ENCODE measurements around the gene GSK3B. TPM values are rescaled to one million over a fixed set of nuclear protein-coding genes. Genes with fewer than 3 reads are reported as not detected.

GSK3B gene
- total RNA-seq, 1 donor from 2014 or later: 65.4 TPM

DNA sequence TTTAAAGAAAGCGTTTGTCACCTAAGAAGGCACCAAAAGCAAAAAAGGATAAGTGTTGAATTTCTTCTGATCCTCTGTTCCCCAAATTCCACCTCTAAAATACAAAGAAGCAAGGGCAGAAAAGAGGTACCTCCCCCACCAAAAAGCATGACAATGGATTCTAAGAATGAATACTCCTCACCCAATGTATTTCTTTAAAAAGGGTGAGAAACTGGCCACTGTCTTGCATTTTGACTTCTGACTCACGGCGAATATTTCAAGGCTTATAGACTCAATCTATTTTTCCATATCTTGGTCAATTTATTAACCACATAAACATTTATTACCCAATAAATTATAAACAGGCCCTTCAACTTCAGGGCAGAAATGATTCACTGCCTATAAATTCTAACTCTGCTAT lies 181.2 kb downstream of the GSK3B start:
- no peak for DNase-seq (ENCODE audit: low spot score in 2 of 2, unreplicated experiment in 2 of 2)
- H3K27me3 Mint-ChIP-seq (ENCODE audit: low read depth): no peaks in the 10 kb centered on the region
- H3K4me1 Mint-ChIP-seq: peaks cover 42% of the 10 kb centered on the region
- peaks cover 35% of the 10 kb centered on the region for H3K36me3 Mint-ChIP-seq
- TF ChIP-seq, protein P1, sequence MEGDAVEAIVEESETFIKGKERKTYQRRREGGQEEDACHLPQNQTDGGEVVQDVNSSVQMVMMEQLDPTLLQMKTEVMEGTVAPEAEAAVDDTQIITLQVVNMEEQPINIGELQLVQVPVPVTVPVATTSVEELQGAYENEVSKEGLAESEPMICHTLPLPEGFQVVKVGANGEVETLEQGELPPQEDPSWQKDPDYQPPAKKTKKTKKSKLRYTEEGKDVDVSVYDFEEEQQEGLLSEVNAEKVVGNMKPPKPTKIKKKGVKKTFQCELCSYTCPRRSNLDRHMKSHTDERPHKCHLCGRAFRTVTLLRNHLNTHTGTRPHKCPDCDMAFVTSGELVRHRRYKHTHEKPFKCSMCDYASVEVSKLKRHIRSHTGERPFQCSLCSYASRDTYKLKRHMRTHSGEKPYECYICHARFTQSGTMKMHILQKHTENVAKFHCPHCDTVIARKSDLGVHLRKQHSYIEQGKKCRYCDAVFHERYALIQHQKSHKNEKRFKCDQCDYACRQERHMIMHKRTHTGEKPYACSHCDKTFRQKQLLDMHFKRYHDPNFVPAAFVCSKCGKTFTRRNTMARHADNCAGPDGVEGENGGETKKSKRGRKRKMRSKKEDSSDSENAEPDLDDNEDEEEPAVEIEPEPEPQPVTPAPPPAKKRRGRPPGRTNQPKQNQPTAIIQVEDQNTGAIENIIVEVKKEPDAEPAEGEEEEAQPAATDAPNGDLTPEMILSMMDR (IDR thresholded peaks at IDR 0.05; ENCODE audit: unreplicated experiment): no peak
- no peak overlapping the region for H3K4me3 Mint-ChIP-seq
- peaks cover 7% of the 10 kb centered on the region for H3K9me3 Mint-ChIP-seq
- H3K27ac Mint-ChIP-seq: peak overlapping the region; percentile 37

DNA sequence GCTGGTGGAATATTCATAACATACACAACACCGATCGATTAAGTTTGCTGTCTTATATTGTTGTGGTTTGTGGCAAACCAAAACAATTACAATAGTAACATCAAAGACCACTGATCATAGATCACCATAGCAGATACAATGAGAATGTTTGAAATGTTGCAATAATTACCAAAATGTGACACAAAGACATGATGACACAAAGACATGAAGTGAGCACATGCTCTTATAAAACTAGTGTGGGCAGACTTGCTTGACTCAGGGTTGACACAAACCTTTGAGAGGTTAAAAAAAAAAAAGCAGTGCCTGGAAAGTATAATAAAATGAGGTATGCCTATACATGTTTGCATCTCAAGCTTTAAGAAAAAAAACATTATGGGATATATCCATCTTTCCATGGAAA lies 182.0 kb downstream of the GSK3B start:
- H3K36me3 Mint-ChIP-seq: peaks cover 35% of the 10 kb centered on the region
- no peak for DNase-seq (ENCODE audit: low spot score in 2 of 2, unreplicated experiment in 2 of 2)
- H3K4me3 Mint-ChIP-seq: no peak overlapping the region
- H3K27me3 Mint-ChIP-seq (ENCODE audit: low read depth): no peaks in the 10 kb centered on the region
- no peak overlapping the region for H3K27ac Mint-ChIP-seq
- H3K9me3 Mint-ChIP-seq: peaks cover 7% of the 10 kb centered on the region
- peaks cover 40% of the 10 kb centered on the region for H3K4me1 Mint-ChIP-seq
- TF ChIP-seq, protein P1 (IDR thresholded peaks at IDR 0.05; ENCODE audit: unreplicated experiment): no peak

DNA sequence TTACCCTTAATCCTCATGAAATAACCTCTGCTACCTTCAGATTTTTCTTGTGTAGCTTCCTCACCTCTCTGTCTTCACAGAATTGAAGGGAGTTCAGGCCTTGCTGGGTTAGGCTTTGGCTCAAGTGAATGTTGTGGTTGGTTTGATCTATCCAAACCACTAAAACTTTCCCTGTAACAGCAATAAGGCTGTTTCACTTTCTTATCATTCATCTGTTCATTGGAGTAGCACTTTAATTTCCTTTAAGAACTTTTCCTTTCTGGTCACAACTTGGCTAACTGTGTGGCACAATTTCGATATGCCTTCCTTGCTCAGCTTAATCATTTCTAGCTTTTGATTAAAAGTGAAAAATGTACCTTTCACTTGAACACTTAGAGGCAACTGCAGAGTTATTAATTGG lies 182.5 kb downstream of the GSK3B start:
- DNase-seq (ENCODE audit: low spot score in 2 of 2, unreplicated experiment in 2 of 2): no peak
- peaks cover 7% of the 10 kb centered on the region for H3K9me3 Mint-ChIP-seq
- H3K27me3 Mint-ChIP-seq (ENCODE audit: low read depth): no peaks in the 10 kb centered on the region
- H3K27ac Mint-ChIP-seq: no peak overlapping the region
- TF ChIP-seq, protein P1 (IDR thresholded peaks at IDR 0.05; ENCODE audit: unreplicated experiment): no peak
- H3K4me1 Mint-ChIP-seq: peaks cover 35% of the 10 kb centered on the region
- peaks cover 35% of the 10 kb centered on the region for H3K36me3 Mint-ChIP-seq
- H3K4me3 Mint-ChIP-seq: no peak overlapping the region

DNA sequence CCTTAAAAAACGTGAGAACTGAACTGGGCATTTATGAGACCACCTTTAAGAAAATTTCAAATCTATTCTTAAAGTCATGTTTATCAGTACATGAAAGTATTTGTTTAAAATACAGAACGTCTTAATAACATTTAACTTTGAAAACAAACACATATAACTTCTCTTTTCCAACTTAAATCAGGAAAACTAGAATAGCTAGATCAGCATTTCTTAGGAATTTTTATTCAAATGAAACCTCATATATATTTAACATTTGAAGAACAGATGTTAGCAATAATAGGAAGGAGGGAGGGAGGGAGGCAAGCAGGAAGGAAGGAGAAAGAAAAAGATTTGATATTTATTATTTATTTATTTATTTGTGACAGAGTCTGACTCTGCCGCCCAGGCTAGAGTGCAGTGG lies 192.2 kb downstream of the GSK3B start:
- Mint-ChIP-seq H3K4me3 (no peak overlapping the region), H3K4me1 (no peaks in the 10 kb centered on the region), H3K27me3 (ENCODE audit: low read depth) (no peaks in the 10 kb centered on the region), H3K36me3 (peaks cover 18% of the 10 kb centered on the region), H3K9me3 (no peaks in the 10 kb centered on the region), H3K27ac (no peak overlapping the region)
- no peak for DNase-seq (ENCODE audit: low spot score in 2 of 2, unreplicated experiment in 2 of 2)
- TF ChIP-seq, protein P1 (IDR thresholded peaks at IDR 0.05; ENCODE audit: unreplicated experiment): no peak

DNA sequence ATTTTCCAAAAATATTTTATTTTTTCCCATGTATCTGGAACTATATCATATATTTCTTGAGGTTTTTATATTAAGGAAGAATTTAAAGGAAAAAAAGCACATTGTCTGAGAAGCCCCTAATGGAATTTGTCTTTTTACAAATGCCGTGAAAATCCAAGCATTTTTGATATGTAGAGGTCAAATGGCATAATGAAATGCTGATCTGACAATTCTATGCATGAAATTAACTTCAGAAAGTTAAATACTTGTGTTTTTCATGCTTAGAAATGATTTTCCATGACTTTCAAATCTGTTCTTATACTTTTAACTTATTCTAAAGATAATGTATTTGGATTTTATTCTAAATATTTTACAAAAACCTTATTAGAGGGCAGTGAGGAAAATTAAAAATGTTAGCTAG lies 193.1 kb downstream of the GSK3B start:
- Mint-ChIP-seq H3K27ac (no peak overlapping the region), H3K36me3 (peaks cover 15% of the 10 kb centered on the region), H3K4me3 (no peak overlapping the region), H3K9me3 (no peaks in the 10 kb centered on the region), H3K4me1 (no peaks in the 10 kb centered on the region), H3K27me3 (ENCODE audit: low read depth) (no peaks in the 10 kb centered on the region)
- TF ChIP-seq, protein P1 (IDR thresholded peaks at IDR 0.05; ENCODE audit: unreplicated experiment): no peak
- no peak for DNase-seq (ENCODE audit: low spot score in 2 of 2, unreplicated experiment in 2 of 2)

DNA sequence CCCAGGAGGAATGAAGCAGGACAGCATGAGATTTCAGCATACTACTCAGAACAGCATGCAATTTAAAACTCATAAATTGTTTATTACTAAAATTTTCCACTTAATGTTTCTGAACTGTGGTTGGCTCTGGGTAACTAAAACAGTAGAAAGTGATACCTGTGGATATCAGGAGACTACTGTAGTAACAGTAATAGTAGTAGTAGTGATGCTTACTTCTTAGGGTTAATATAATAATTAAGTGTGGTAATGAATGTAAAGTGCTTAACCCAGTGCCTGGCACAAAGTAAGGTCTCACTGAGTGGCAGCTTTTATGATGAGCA lies 195.1 kb downstream of the GSK3B start:
- TF ChIP-seq, protein P1 (IDR thresholded peaks at IDR 0.05; ENCODE audit: unreplicated experiment): no peak
- no peaks in the 10 kb centered on the region for H3K4me1 Mint-ChIP-seq
- DNase-seq (ENCODE audit: low spot score in 2 of 2, unreplicated experiment in 2 of 2): no peak
- peaks cover 21% of the 10 kb centered on the region for H3K36me3 Mint-ChIP-seq
- H3K4me3 Mint-ChIP-seq: no peak overlapping the region
- no peaks in the 10 kb centered on the region for H3K9me3 Mint-ChIP-seq
- H3K27ac Mint-ChIP-seq: no peak overlapping the region
- H3K27me3 Mint-ChIP-seq (ENCODE audit: low read depth): no peaks in the 10 kb centered on the region
